Stimulated activated naive CD8-positive, alpha-beta T cell treated with anti-CD3 and anti-CD28 coated beads, Interleukin-15, amount 100 ng/mL, for 72 hours (primary cell): ENCODE data around the gene AGPAT4.
"Not testable (repeated sequence)": the region's sequence is repeated elsewhere in the genome, so short reads cannot be mapped to it uniquely, and the experiment has no call there.

Source experiments
- ATAC-seq: fragments of 150-1000 bp; cut with Tn5 transposase; 2 replicates; pipeline ENCODE4 v1.10.0; 2021; ENCODE audit warnings: mild to moderate bottlenecking, moderate library complexity
- DNase-seq, 2 donors: peaks; one replicate each; pipeline ENCODE4 v3.0.0; 2021 to 2022
- H3K27ac Mint-ChIP-seq, 2 donors: one replicate each; pipeline ENCODE4 v1.8.0; 2022; ENCODE audit warnings: mild to moderate bottlenecking in 2 of 2, mixed read lengths in 2 of 2, moderate library complexity in 2 of 2
- H3K27me3 Mint-ChIP-seq: one replicate; pipeline ENCODE4 v1.8.0; 2022; ENCODE audit warnings: mixed read lengths
- H3K4me1 Mint-ChIP-seq: one replicate; pipeline ENCODE4 v1.8.0; 2022; ENCODE audit warnings: mild to moderate bottlenecking, mixed read lengths
- H3K4me3 Mint-ChIP-seq, 2 donors: one replicate each; pipeline ENCODE4 v1.8.0; 2022; ENCODE audit warnings: mild to moderate bottlenecking in 2 of 2, mixed read lengths in 2 of 2, moderate library complexity in 1 of 2
- H3K9me3 Mint-ChIP-seq, 2 donors: one replicate each; pipeline ENCODE4 v1.8.0; 2022; ENCODE audit warnings: mixed read lengths in 2 of 2

AGPAT4 gene

DNA sequence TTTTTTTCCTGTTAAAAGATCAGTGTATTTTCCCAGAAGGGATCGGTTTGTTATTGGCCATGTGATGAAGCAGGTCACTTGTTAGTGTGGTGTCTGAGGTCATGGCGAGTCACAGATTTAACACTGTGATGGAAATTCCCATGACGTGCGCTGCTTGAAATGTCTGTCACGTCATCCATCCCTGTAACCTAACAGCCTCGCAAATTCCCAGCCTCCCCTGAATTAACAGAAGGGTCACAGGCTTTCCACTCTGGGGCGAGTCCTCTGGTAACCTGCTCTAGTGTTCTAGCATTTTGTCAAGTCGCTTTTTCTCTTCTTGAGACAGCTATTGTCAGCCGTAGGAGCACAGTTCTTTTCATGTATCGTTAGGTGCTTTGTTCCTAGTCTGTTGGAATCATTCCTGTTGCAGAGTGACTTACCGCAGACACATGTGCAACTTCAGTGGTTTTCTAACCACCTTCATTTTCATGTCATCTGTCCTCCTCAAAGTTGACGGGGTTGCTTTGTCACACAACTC, 145.1 kb downstream of the AGPAT4 start:
- Mint-ChIP-seq H3K27me3 (no peaks in the 10 kb centered on the region), H3K4me3 (peak overlapping the region in 1 of 2 donors; percentile 12), H3K4me1 (peaks cover 30% of the 10 kb centered on the region), H3K9me3 (peaks cover 14 to 17% of the 10 kb centered on the region in 2 donors), H3K27ac (peak overlapping the region; percentile 82 to 90)
- ATAC-seq (peak; percentile 74), DNase-seq (no peak)

- DNase-seq: no peak
- H3K9me3 Mint-ChIP-seq: peaks cover 18 to 22% of the 10 kb centered on the region in 2 donors
- peaks cover 30% of the 10 kb centered on the region for H3K4me1 Mint-ChIP-seq
- H3K27me3 Mint-ChIP-seq: no peaks in the 10 kb centered on the region
- peak; percentile 64 for ATAC-seq
- peak overlapping the region in 1 of 2 donors; percentile 12 for H3K4me3 Mint-ChIP-seq
- peak overlapping the region in 1 of 2 donors; percentile 82 for H3K27ac Mint-ChIP-seq
Observed at GRCh38 chr6:161128230-161128629, 145.6 kb downstream of the AGPAT4 start.

DNA sequence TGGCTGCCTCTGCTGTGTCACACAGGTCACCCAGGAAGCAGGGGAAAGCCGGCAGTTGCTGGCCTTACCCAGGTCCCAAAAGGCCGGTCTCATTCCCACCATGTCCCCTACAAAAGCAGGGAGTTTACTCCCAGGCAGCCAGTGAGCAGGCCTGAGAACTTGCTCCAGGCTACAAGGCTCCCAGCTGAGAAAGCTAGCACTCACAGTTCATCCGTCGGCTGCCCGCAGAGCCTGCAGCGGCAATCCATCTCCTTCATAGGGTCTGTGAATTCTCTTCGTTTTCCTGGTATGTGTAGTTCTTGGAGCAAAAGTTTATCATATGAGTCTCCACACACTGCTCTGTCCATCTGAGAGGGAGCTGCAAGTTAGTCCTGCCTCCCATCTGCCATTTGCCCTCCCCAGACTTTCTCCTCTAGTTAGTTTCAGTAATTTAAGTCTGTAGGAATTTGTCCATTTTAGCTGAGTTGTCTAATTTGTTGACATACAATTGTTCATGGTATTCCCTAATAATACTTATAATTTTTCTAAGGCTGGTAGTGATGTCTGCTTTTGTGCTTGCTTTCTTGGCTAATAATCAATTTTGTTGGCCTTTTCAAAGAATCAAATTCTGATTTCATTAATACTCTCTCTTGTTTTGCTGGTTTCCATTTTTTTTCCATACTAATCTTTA, 146.7 kb downstream of the AGPAT4 start:
- no peak for DNase-seq
- ATAC-seq: no peak
- no peak overlapping the region for H3K4me3 Mint-ChIP-seq
- H3K4me1 Mint-ChIP-seq: peaks cover 30% of the 10 kb centered on the region
- H3K9me3 Mint-ChIP-seq: peaks cover 18 to 27% of the 10 kb centered on the region in 2 donors
- no peaks in the 10 kb centered on the region for H3K27me3 Mint-ChIP-seq
- H3K27ac Mint-ChIP-seq: no peak overlapping the region

DNA sequence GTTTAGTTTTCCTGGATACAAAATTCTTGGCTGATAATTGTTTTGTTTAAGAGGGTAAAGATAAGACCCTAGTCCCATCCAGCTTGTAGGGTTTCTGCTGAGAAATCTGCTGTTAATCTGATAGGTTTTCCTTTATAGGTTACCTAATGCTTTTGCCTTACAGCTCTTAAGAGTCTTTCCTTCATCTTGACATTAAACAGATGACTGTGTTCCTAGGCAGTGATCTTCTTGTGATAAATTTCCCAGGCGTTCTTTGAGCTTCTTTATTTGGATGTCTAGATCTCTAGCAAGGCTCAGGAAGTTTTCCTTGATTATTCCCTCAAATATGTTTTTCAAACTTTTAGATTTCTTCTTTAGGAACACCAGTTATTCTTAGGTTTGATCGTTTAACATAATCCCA, 148.3 kb downstream of the AGPAT4 start:
- DNase-seq (no peak), ATAC-seq (no peak)
- peaks cover 26 to 37% of the 10 kb centered on the region in 2 donors for H3K9me3 Mint-ChIP-seq
- no peak overlapping the region for H3K27ac Mint-ChIP-seq
- no peaks in the 10 kb centered on the region for H3K27me3 Mint-ChIP-seq
- H3K4me3 Mint-ChIP-seq: no peak overlapping the region
- H3K4me1 Mint-ChIP-seq: peaks cover 30% of the 10 kb centered on the region

- not testable (repeated sequence) for ATAC-seq, H3K4me3 Mint-ChIP-seq, DNase-seq, H3K27ac Mint-ChIP-seq, H3K27me3 Mint-ChIP-seq
- peaks cover 20% of the 10 kb centered on the region for H3K4me1 Mint-ChIP-seq
- H3K9me3 Mint-ChIP-seq: peaks cover 34 to 46% of the 10 kb centered on the region in 2 donors
Observed at GRCh38 chr6:161123319-161123718, 150.5 kb downstream of the AGPAT4 start.

DNA sequence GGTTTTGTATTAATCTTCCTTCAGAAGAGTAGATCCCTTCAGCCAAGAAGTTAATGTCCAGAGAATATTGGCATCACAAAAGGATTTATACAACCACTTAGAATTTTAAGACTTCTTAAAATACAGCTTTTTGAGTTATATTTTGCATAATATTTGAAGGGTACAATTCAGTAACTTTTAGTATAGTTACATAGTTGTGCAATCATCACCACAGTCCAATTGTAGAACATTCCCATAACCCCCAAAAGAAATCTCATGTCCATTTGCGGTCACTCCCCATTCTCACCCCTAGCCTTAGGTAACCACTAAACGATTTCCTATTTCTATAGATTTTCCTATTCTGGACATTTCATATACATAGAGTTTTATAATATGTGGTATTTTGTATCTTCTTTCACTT, 155.9 kb downstream of the AGPAT4 start:
- no peak overlapping the region for H3K27ac Mint-ChIP-seq
- peaks cover 5% of the 10 kb centered on the region for H3K4me1 Mint-ChIP-seq
- H3K9me3 Mint-ChIP-seq: peaks cover 17 to 25% of the 10 kb centered on the region in 2 donors

DNA sequence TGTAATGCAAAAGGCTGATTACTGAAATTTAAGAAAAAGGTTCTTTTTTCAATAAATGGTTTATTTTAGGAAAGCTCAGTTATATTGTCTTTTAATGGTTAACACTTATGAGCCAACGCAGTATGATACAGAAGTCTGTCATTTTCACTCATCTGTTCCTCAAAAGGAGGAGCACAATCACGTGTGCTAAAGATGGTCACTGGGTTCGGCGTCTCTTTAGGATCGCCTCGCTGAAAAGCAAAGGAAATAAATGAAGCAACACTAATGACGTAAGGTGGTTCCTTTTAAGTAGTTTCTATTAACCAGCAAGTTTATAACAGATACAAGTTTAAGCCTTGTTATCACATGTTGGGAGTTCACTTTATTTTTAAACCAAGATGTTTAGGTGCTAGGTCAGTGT, 156.6 kb downstream of the AGPAT4 start:
- no peak overlapping the region for H3K27ac Mint-ChIP-seq
- ATAC-seq: no peak
- no peak for DNase-seq

More for the DNA sequence above, 155.9 kb downstream of the AGPAT4 start:
- no peak overlapping the region for H3K4me3 Mint-ChIP-seq
- ATAC-seq (no peak), DNase-seq (no peak)
- H3K27me3 Mint-ChIP-seq: no peaks in the 10 kb centered on the region

GRCh38 chr6:161116554-161116953, 157.3 kb downstream of the AGPAT4 start:
- no peak overlapping the region for H3K4me3 Mint-ChIP-seq
- ATAC-seq (no peak), DNase-seq (no peak)
- H3K9me3 Mint-ChIP-seq: peaks cover 11 to 15% of the 10 kb centered on the region in 2 donors
- H3K27ac Mint-ChIP-seq: no peak overlapping the region
- H3K4me1 Mint-ChIP-seq: peaks cover 10% of the 10 kb centered on the region
- H3K27me3 Mint-ChIP-seq: no peaks in the 10 kb centered on the region

More for the DNA sequence above, 156.6 kb downstream of the AGPAT4 start:
- H3K4me3 Mint-ChIP-seq: no peak overlapping the region
- peaks cover 5% of the 10 kb centered on the region for H3K4me1 Mint-ChIP-seq
- H3K27me3 Mint-ChIP-seq: no peaks in the 10 kb centered on the region
- H3K9me3 Mint-ChIP-seq: peaks cover 17 to 20% of the 10 kb centered on the region in 2 donors

DNA sequence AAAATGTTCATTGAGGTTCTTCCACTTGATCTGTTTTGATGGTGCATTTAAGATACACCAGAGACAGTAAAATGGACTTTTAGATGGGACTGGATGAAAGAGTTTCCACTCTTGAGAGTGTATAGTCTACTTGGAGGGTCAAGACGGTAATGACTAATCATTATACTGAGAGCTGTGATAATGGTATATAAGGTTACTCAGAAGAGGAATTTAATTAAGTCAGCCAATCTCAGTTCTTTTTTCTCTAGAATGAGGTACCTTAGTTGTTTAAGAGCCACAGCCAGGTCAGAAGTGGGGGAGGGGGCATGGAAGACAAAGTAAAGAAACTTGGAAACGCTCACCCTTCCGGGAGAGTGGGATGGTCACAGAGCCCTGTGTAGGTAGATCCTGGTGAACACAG, 158.4 kb downstream of the AGPAT4 start:
- no peak overlapping the region for H3K4me3 Mint-ChIP-seq
- H3K4me1 Mint-ChIP-seq: peaks cover 21% of the 10 kb centered on the region
- ATAC-seq: no peak
- H3K9me3 Mint-ChIP-seq: peaks cover 8% of the 10 kb centered on the region in 2 donors
- no peaks in the 10 kb centered on the region for H3K27me3 Mint-ChIP-seq
- peak overlapping the region in 1 of 2 donors; percentile 36 for H3K27ac Mint-ChIP-seq
- no peak for DNase-seq

- ATAC-seq (peak; percentile 86), DNase-seq (no peak)
- no peaks in the 10 kb centered on the region for H3K9me3 Mint-ChIP-seq
- no peak overlapping the region for H3K27ac Mint-ChIP-seq
- H3K27me3 Mint-ChIP-seq: no peaks in the 10 kb centered on the region
- H3K4me3 Mint-ChIP-seq: no peak overlapping the region
- peaks cover 26% of the 10 kb centered on the region for H3K4me1 Mint-ChIP-seq
Observed at GRCh38 chr6:161111261-161111660, 162.6 kb downstream of the AGPAT4 start.

DNA sequence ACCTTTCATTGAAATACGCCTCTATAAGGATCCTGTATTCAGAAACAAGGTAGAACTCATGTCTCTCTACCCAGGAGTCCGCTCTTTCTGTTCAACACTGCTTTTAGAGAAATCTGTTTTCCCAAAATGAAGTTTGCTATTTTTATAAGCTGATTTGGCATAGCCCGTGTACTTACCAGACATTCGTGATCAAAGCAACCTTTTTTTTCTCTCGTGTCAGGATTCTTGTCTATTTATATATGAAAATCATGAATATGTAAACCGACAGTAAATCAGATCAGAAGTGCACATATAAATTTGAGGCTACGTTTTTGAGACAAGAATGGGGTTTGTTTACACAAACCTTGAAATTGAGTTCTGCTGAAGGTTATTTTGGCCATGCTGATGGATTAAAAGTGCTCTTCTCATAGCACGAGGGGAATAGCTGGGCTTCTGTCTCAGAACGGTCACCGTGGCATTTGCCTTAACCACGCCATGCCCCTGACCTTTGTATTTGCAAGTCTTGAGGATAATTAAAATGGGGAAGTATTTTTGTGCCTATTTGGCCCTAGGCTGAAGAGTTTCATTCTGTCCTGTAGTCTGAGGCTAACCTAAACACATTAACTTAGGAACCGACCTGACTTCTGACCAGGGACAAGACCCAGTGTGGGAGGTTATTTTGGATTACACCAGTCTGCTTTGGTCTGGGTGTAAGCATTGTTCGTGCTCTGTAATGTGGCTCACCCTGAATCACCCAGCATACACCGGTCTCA, 163.7 kb downstream of the AGPAT4 start:
- Mint-ChIP-seq H3K9me3 (no peaks in the 10 kb centered on the region), H3K27ac (peak overlapping the region in 1 of 2 donors; percentile 65), H3K4me3 (no peak overlapping the region), H3K27me3 (no peaks in the 10 kb centered on the region), H3K4me1 (peaks cover 21% of the 10 kb centered on the region)
- DNase-seq (no peak), ATAC-seq (no peak)

DNA sequence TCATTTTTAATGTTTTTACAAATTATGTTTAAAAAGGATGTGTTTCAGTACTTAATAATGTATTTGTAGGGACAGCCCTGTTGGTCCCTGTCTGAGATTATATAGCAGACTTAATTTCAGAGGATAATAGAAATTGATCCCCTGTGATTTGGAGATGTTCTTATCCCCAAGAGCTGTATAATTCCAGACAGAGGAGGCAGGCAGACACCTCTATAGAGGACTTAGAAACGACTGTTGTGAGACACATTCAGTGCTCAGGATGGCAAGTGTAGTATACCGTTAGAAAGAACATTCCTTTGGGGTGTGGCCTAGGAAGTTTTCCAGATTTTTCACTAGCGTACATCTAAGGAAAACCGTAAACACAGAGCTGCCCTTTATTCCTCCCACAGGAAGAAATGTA, 164.5 kb downstream of the AGPAT4 start:
- H3K9me3 Mint-ChIP-seq: no peaks in the 10 kb centered on the region
- H3K27me3 Mint-ChIP-seq: no peaks in the 10 kb centered on the region
- ATAC-seq: no peak
- no peak overlapping the region for H3K4me3 Mint-ChIP-seq
- H3K27ac Mint-ChIP-seq: peak overlapping the region in 1 of 2 donors; percentile 3
- peaks cover 26% of the 10 kb centered on the region for H3K4me1 Mint-ChIP-seq
- DNase-seq: no peak

GRCh38 chr6:161108916-161109315, 164.9 kb downstream of the AGPAT4 start:
- Mint-ChIP-seq H3K4me3 (no peak overlapping the region), H3K4me1 (peaks cover 26% of the 10 kb centered on the region), H3K27me3 (no peaks in the 10 kb centered on the region), H3K9me3 (no peaks in the 10 kb centered on the region), H3K27ac (peak overlapping the region in 1 of 2 donors; percentile 3)
- no peak for DNase-seq
- no peak for ATAC-seq

- H3K4me3 Mint-ChIP-seq: no peak overlapping the region
- ATAC-seq (no peak), DNase-seq (no peak)
- peak overlapping the region in 1 of 2 donors; percentile 41 for H3K27ac Mint-ChIP-seq
- H3K27me3 Mint-ChIP-seq: no peaks in the 10 kb centered on the region
- H3K4me1 Mint-ChIP-seq: peaks cover 26% of the 10 kb centered on the region
- H3K9me3 Mint-ChIP-seq: no peaks in the 10 kb centered on the region
Observed at GRCh38 chr6:161107779-161108730, 165.8 kb downstream of the AGPAT4 start.

DNA sequence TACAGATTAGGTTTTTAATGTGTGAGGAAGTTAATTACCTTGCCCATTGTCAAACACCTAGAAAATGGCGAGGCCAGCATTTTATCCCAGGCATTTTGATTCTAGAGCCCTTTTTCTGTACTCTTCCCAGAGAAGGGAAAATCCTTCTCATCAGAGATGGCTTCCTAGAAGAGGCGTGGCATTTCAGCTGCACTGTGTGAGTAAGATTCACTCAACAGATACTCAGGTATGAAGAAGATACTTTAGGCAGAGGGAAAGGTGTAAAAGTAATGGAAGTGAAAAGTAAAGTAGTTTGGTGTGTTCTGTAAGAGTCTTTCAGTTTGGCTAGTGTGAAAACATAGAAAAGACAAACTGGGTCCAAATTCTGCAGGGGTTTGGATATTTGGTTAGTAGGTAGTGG, 168.5 kb downstream of the AGPAT4 start:
- H3K4me3 Mint-ChIP-seq: no peak overlapping the region
- ATAC-seq (no peak), DNase-seq (no peak)
- peaks cover 10% of the 10 kb centered on the region for H3K4me1 Mint-ChIP-seq
- H3K9me3 Mint-ChIP-seq: no peaks in the 10 kb centered on the region
- no peaks in the 10 kb centered on the region for H3K27me3 Mint-ChIP-seq
- peak overlapping the region in 1 of 2 donors; percentile 5 for H3K27ac Mint-ChIP-seq
